A549 (cell line): ENCODE measurements around the gene HNMT.

ENCODE experiments used
- CBX2 ChIP-seq: fragments of 200-600 bp; sonication (generic); IDR thresholded peaks from 2 replicates; pipeline ENCODE4 v1.6.1; 2016; ENCODE audit warnings: low read depth, mild to moderate bottlenecking, borderline replicate concordance
- POLR2A ChIP-seq: IDR thresholded peaks from 2 replicates; pipeline ENCODE4 v1.6.1; 2012; ENCODE audit warnings: mild to moderate bottlenecking, low read length
- RCOR1 ChIP-seq: fragments of 150-350 bp; IDR thresholded peaks from 2 replicates; pipeline ENCODE4 v1.6.1; 2014; ENCODE audit warnings: antibody characterized with exemption, low read length, low read depth
- ZFP36 ChIP-seq: fragments of 450-650 bp; IDR thresholded peaks from 2 replicates; pipeline ENCODE4 v1.6.1; 2014; ENCODE audit warnings: borderline replicate concordance; ENCODE audit not compliant: partially characterized antibody
- TF ChIP-seq, protein P1 (sequence below): IDR thresholded peaks from 2 replicates; pipeline ENCODE4 v1.6.1; 2012

DNA sequence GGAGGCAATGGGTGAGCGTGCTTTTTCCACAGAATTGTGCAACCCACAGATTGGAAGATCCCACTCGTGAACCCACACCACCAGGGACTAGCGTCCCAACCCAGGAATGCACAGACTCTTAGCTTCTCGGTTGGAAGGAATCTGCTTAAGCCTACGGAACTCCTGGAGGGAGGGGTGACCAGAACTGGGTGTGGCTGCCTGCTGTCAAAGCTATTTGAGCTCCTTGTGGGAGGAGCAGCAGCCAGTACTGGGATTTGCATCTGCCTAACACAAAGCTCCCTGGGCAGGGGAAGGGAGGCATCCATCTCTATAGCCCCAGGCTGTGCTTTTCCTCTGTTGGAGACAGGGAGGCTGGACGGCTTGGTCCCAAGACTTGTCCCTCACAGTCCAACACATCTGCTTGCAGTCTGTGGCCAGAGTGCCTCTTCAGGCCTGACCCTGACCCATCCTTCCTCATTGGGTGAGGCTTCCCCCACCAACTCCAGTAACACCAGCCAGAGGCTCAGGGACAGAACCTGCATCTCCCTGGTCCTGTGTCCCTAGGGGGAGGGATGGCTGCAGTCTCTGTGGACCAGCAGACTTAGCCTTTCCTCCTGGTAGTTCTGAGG is 27.9 kb downstream of the HNMT start:
- TF ChIP-seq POLR2A (no peak), RCOR1 (no peak), CBX2 (no peak), ZFP36 (no peak)
- TF ChIP-seq, protein P1, sequence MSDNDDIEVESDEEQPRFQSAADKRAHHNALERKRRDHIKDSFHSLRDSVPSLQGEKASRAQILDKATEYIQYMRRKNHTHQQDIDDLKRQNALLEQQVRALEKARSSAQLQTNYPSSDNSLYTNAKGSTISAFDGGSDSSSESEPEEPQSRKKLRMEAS: no peak
